GM18951 (cell line): ENCODE results near the gene WASF1.
A peak's percentile ranks its signal among the peaks of the same experiment; 100 is the strongest.

Source experiments
- POLR2A ChIP-seq: IDR thresholded peaks from 4 replicates; pipeline ENCODE4 v1.6.1; 2011; ENCODE audit warnings: mild to moderate bottlenecking; ENCODE audit not compliant: insufficient read length, insufficient read depth; ENCODE audit errors: extremely low read depth
- in situ Hi-C: fragments of 300-500 bp; cut with MboI; formaldehyde crosslinking; loops from one replicate; pipeline ENCODE4 v1.12.0; 2022; ENCODE audit warnings: low sequenced_read_pairs, mixed read lengths, inconsistent platforms; ENCODE audit not compliant: unreplicated experiment

WASF1 gene

GRCh38 chr6:110188791-110189190 is 9.3 kb upstream of the WASF1 start:
- TF ChIP-seq POLR2A: no peak
- in situ Hi-C loops: no loop called here

GRCh38 chr6:110185879-110186278 is 6.4 kb upstream of the WASF1 start:
- TF ChIP-seq POLR2A: no peak
- in situ Hi-C loops: no loop called here

GRCh38 chr6:110183292-110183885 is 3.9 kb upstream of the WASF1 start:
- TF ChIP-seq POLR2A: no peak
- in situ Hi-C loops: no loop called here

- TF ChIP-seq POLR2A: no peak
- in situ Hi-C loops: no loop called here
Measured at GRCh38 chr6:110181131-110182030, 1.9 kb upstream of the WASF1 start.

- in situ Hi-C loops: no loop called here
- peak; percentile 76 for TF ChIP-seq POLR2A
Measured at GRCh38 chr6:110180228-110181008, 948 bp upstream of the WASF1 start, which contains the start of gene CDC40. TSS of gene CDC40 (plus strand) at chr6:110180427. CDS start at chr6:110180445, 18 bp downstream.

GRCh38 chr6:110178626-110179405 is 654 bp downstream of the WASF1 start:
- no peak for TF ChIP-seq POLR2A
- in situ Hi-C loops: no loop called here

GRCh38 chr6:110173506-110174132 is 5.9 kb downstream of the WASF1 start:
- in situ Hi-C loops: no loop called here
- TF ChIP-seq POLR2A: no peak

GRCh38 chr6:110170081-110170480 is 9.4 kb downstream of the WASF1 start:
- in situ Hi-C loops: no loop called here
- no peak for TF ChIP-seq POLR2A

GRCh38 chr6:110158479-110158878 is 21.0 kb downstream of the WASF1 start:
- in situ Hi-C loops: no loop called here
- TF ChIP-seq POLR2A: no peak

- TF ChIP-seq POLR2A: no peak
- in situ Hi-C loops: no loop called here
Measured at GRCh38 chr6:110147870-110148269, 31.6 kb downstream of the WASF1 start.

GRCh38 chr6:110140650-110141049 is 38.8 kb downstream of the WASF1 start:
- in situ Hi-C loops: no loop called here
- TF ChIP-seq POLR2A: no peak

- in situ Hi-C loops: no loop called here
- no peak for TF ChIP-seq POLR2A
Measured at GRCh38 chr6:110139052-110139451, 40.4 kb downstream of the WASF1 start.
